DND-41 (cell line): ENCODE results near the gene LINC00237.

Source experiments
- CTCF ChIP-seq: IDR thresholded peaks from 2 replicates; pipeline ENCODE4 v1.5.1; 2012; ENCODE audit warnings: borderline replicate concordance, low read length, moderate library complexity, mild to moderate bottlenecking; ENCODE audit not compliant: poor library complexity, severe bottlenecking; ENCODE audit errors: extremely low read depth
- EZH2 ChIP-seq: IDR thresholded peaks from 3 replicates; pipeline ENCODE4 v1.6.1; 2012; ENCODE audit warnings: borderline replicate concordance, low read depth, mild to moderate bottlenecking, moderate library complexity, low read length, inconsistent platforms; ENCODE audit not compliant: severe bottlenecking

GRCh38 chr20:21143194-21143890 lies 37.2 kb upstream of the LINC00237 start:
- TF ChIP-seq CTCF (no peak), EZH2 (no peak)
